Activated CD4-positive, alpha-beta T cell treated with anti-CD3 and anti-CD28 coated beads, Interleukin-2, amount 10 ng/mL, durations not matched to agents 7 days and 5 days (primary cell): ENCODE data around the gene RNF180. TPM values are rescaled to one million over a fixed set of nuclear protein-coding genes. Genes with fewer than 3 reads are reported as not detected.

Experiments used
- CTCF ChIA-PET: fragments of 350-600 bp; sonication (Branson Sonifier 250); formaldehyde crosslinking; loops from one replicate; lab custom pipeline; 2021; ENCODE audit warnings: antibody characterized with exemption; lab: Charles Lee
- POLR2A ChIA-PET: fragments of 350-600 bp; sonication (Branson Sonifier 250); formaldehyde crosslinking; loops from one replicate; lab custom pipeline; 2021; ENCODE audit warnings: antibody characterized with exemption; lab: Charles Lee
- DNase-seq: peaks from one replicate; pipeline ENCODE4 v3.0.0-alpha.2; 2020
- H3K27ac Mint-ChIP-seq: one replicate; pipeline ENCODE4 v1.8.0; 2021; ENCODE audit warnings: mild to moderate bottlenecking, moderate library complexity, mixed read lengths
- H3K27me3 Mint-ChIP-seq: one replicate; pipeline ENCODE4 v1.8.0; 2021; ENCODE audit warnings: mixed read lengths
- H3K36me3 Mint-ChIP-seq: one replicate; pipeline ENCODE4 v1.8.0; 2021; ENCODE audit warnings: low read depth, mixed read lengths
- H3K4me1 Mint-ChIP-seq: one replicate; pipeline ENCODE4 v1.8.0; 2021; ENCODE audit warnings: mixed read lengths
- H3K4me3 Mint-ChIP-seq: one replicate; pipeline ENCODE4 v1.8.0; 2021; ENCODE audit warnings: mild to moderate bottlenecking, moderate library complexity, mixed read lengths
- H3K9me3 Mint-ChIP-seq: one replicate; pipeline ENCODE4 v1.8.0; 2021; ENCODE audit warnings: mixed read lengths
- total RNA-seq, 2 experiments: library from RNA; stranded (reverse); gene quantifications; one replicate each; pipeline ENCODE4 v1.2.3, GENCODE V29; 2021

Gene RNF180
- total RNA-seq = not detected

DNA sequence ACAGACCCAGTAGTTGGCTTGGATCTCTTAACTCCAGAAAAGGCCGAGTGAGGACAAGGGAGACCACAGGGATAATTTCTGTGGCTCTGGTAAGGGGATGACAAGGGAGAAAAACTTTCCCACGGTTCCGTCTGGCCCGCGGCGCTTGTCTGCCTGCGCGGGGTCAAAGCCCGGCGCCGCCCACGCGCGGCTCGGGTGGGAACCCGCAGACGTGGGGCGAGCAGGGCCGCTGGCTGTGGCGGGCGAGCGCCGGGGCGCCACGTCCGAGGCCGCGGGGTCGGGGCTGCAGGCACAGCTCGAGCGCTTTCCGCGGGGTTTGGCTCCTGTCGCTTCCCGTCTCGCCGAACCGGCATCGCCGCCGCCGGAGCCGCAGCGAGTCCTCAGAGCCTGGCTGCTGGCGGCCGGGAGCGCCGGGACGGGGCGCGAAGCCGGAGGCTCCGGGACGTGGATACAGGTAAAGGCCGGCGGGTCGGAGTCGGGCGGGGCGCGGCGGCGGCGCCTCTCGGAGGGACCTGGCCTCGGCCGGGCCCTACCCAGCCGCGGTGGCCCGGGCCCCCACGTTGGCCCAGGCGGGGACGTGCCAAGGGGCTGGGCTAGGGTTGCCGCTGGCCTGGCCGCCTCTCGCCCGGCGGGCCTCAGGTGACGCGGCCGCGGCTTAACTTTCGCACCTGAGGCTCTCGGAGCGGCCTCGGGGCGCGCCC lies at the start of gene RNF180:
Gene RNF180, plus strand, starts transcription at position 344 of the 701 bp plus-strand sequence. CDS start 34,965 bp downstream, outside the sequence.
- H3K36me3 Mint-ChIP-seq = no peaks in the 10 kb centered on the region
- H3K9me3 Mint-ChIP-seq = no peaks in the 10 kb centered on the region
- H3K27me3 Mint-ChIP-seq = peaks cover 36% of the 10 kb centered on the region
- peaks cover 3% of the 10 kb centered on the region for H3K4me1 Mint-ChIP-seq
- POLR2A ChIA-PET = no interaction called here
- H3K27ac Mint-ChIP-seq = no peak within 1 kb of the TSS
- CTCF ChIA-PET = no interaction called here
- DNase-seq = no peak
- H3K4me3 Mint-ChIP-seq = no peak within 1 kb of the TSS

DNA sequence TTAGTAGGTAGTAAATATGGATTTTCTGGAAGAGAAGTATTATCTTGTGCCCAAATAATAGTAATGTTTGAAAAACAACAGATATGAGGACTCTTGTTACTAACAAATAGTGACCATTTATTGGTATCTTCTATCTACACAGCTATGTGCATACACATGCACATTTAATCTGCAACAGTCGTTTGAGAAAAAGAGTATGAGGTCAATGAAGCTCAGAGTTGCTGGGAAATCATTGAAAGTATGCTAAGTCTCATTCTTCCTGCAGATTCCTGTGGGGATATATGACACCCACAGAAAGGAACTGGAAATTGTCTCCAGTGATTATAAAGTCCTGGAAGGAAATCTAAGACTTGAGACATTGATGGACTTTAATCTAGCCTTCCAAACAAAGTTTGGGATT lies 40.1 kb upstream of the RNF180 start:
- POLR2A ChIA-PET = no interaction called here
- Mint-ChIP-seq H3K4me1 (no peaks in the 10 kb centered on the region), H3K27me3 (no peaks in the 10 kb centered on the region)

GRCh38 chr5:64126202-64126741 lies 39.4 kb upstream of the RNF180 start:
- no peak overlapping the region for H3K4me3 Mint-ChIP-seq
- no peaks in the 10 kb centered on the region for H3K9me3 Mint-ChIP-seq
- H3K36me3 Mint-ChIP-seq = no peaks in the 10 kb centered on the region
- H3K4me1 Mint-ChIP-seq = no peaks in the 10 kb centered on the region
- POLR2A ChIA-PET = no interaction called here
- CTCF ChIA-PET = no interaction called here
- no peaks in the 10 kb centered on the region for H3K27me3 Mint-ChIP-seq
- no peak overlapping the region for H3K27ac Mint-ChIP-seq
- no peak for DNase-seq

More for the DNA sequence above, 40.1 kb upstream of the RNF180 start:
- Mint-ChIP-seq H3K9me3 (no peaks in the 10 kb centered on the region), H3K27ac (no peak overlapping the region), H3K36me3 (no peaks in the 10 kb centered on the region), H3K4me3 (no peak overlapping the region)
- DNase-seq = no peak
- CTCF ChIA-PET = no interaction called here

- H3K36me3 Mint-ChIP-seq = no peaks in the 10 kb centered on the region
- DNase-seq = no peak
- ChIA-PET POLR2A (no interaction called here), CTCF (no interaction called here)
- H3K27me3 Mint-ChIP-seq = no peaks in the 10 kb centered on the region
- no peak overlapping the region for H3K4me3 Mint-ChIP-seq
- H3K27ac Mint-ChIP-seq = no peak overlapping the region
- H3K9me3 Mint-ChIP-seq = no peaks in the 10 kb centered on the region
- H3K4me1 Mint-ChIP-seq = no peaks in the 10 kb centered on the region
Measured at GRCh38 chr5:64140018-64140417, 25.6 kb upstream of the RNF180 start.

GRCh38 chr5:64144425-64145215 lies 21.0 kb upstream of the RNF180 start:
- CTCF ChIA-PET = no interaction called here
- Mint-ChIP-seq H3K4me1 (no peaks in the 10 kb centered on the region), H3K4me3 (no peak overlapping the region), H3K27ac (no peak overlapping the region), H3K27me3 (no peaks in the 10 kb centered on the region), H3K9me3 (no peaks in the 10 kb centered on the region), H3K36me3 (no peaks in the 10 kb centered on the region)
- DNase-seq = no peak
- POLR2A ChIA-PET = no interaction called here

DNA sequence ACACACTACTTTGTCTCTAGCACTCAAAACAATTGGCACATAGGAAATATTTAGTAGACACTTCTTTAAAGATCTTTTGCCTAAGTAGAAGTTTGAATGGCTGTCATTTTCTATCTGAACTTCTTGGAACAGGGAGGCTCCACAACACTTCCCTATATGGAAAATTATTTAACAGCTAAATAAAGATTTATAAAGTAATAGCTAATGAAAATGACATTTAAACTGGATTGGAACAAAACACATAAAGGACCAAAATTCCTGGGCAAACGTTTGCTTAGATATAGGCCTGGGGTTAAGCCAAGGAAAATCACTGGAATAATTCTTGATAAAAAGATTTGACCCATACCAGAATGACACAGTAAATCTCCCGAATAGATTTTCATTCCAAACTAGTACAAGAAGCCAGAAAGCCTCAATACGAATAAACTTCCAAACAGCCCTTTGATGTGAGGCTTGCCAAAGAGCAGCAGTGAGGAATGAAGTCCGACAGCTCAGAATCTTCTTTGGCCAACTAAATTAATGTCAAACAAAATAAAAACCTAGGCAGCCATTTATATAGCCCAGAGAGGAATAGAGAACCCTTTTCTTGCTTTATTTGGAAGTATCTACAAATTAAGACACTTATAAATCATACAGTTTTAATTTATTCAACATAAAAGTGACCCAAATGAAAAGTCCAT lies 20.3 kb upstream of the RNF180 start:
- ChIA-PET CTCF (no interaction called here), POLR2A (no interaction called here)
- Mint-ChIP-seq H3K9me3 (no peaks in the 10 kb centered on the region), H3K4me3 (no peak overlapping the region), H3K4me1 (no peaks in the 10 kb centered on the region), H3K27me3 (no peaks in the 10 kb centered on the region), H3K36me3 (no peaks in the 10 kb centered on the region), H3K27ac (no peak overlapping the region)
- DNase-seq = no peak

DNA sequence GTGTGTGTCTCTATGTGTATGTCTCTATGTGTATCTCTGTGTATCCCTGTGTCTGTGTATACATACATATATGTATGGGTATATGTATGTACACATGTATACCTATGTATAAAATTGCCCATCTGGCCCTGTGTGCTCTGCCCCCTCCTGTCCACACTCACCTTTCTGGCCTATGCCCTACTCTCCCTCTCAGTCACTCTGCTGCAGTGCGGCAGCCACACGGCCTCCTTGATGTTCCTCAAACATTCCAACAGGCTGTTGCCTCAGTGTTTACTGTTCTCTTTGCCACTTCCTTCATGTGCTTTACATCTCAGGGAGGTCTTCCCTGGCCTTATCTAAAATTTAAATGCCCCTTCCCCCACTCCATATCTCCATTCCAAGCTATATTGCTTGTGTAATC lies 18.3 kb upstream of the RNF180 start:
- ChIA-PET POLR2A (no interaction called here), CTCF (no interaction called here)
- Mint-ChIP-seq H3K9me3 (no peaks in the 10 kb centered on the region), H3K27me3 (no peaks in the 10 kb centered on the region), H3K4me3 (no peak overlapping the region), H3K4me1 (no peaks in the 10 kb centered on the region), H3K27ac (no peak overlapping the region), H3K36me3 (no peaks in the 10 kb centered on the region)
- DNase-seq = no peak

- Mint-ChIP-seq H3K4me1 (no peaks in the 10 kb centered on the region), H3K27me3 (no peaks in the 10 kb centered on the region), H3K36me3 (no peaks in the 10 kb centered on the region), H3K4me3 (no peak overlapping the region), H3K27ac (no peak overlapping the region), H3K9me3 (no peaks in the 10 kb centered on the region)
- ChIA-PET POLR2A (no interaction called here), CTCF (no interaction called here)
- DNase-seq = no peak
Measured at GRCh38 chr5:64147849-64148441, 17.7 kb upstream of the RNF180 start.

- Mint-ChIP-seq H3K27ac (no peak overlapping the region), H3K9me3 (peaks cover 4% of the 10 kb centered on the region), H3K4me3 (no peak overlapping the region), H3K36me3 (no peaks in the 10 kb centered on the region), H3K27me3 (no peaks in the 10 kb centered on the region), H3K4me1 (no peaks in the 10 kb centered on the region)
- ChIA-PET CTCF (no interaction called here), POLR2A (no interaction called here)
- no peak for DNase-seq
Measured at GRCh38 chr5:64149268-64149667, 16.4 kb upstream of the RNF180 start.

DNA sequence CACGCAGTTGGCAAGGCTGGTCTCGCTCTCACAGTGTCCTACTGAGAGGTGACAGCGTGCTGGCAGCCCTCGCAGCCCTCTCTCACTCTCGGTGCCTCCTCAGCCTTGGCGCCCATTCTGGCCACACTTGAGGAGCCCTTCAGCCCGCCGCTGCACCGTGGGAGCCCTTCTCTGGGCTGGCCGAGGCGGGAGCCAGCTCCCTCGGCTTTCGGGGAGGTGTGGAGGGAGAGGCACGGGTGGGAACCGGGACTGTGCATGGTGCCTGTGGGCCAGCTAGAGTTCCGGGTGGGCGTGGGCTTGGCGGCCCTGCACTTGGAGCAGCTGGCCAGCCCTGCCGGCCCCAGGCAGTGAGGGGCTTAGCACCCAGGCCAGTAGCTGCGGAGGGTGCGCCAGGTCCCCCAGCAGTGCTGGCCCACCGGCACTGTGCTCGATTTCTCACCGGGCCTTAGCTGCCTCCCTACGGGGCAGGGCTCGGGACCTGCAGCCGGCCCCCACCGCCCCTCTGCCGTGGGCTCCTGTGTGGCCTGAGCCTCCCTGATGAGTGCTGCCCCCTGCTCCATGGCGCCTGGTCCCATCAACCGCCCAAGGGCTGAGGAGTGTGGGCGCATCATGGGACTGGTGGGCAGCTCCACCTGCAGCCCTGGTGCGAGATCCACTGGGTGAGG lies 15.7 kb upstream of the RNF180 start:
- no peak overlapping the region for H3K4me3 Mint-ChIP-seq
- no peaks in the 10 kb centered on the region for H3K27me3 Mint-ChIP-seq
- no peak for DNase-seq
- H3K4me1 Mint-ChIP-seq = no peaks in the 10 kb centered on the region
- H3K9me3 Mint-ChIP-seq = peaks cover 4% of the 10 kb centered on the region
- ChIA-PET CTCF (no interaction called here), POLR2A (no interaction called here)
- no peak overlapping the region for H3K27ac Mint-ChIP-seq
- H3K36me3 Mint-ChIP-seq = no peaks in the 10 kb centered on the region

DNA sequence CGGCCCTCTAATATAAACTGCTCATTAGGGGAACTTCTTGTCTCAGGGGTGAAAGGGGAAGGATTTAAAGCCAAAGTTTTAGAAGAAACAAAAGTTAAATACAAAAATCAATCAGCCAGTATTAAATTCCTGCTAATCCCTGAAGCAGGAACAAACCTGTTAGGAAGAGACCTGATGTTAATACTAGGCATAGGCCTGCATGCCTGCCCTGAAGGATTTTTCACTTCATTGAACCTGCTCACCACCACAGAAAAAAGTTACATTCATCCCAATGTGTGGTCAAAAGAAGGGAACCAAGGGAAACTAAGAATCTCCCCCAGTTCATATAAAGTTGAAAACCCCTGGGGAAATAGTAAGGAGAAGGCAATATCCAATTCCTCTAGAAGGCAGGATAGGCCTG lies 9.4 kb upstream of the RNF180 start:
- POLR2A ChIA-PET = no interaction called here
- H3K27ac Mint-ChIP-seq = no peak overlapping the region
- H3K4me1 Mint-ChIP-seq = no peaks in the 10 kb centered on the region
- DNase-seq = no peak
- CTCF ChIA-PET = no interaction called here
- H3K9me3 Mint-ChIP-seq = peaks cover 6% of the 10 kb centered on the region
- no peaks in the 10 kb centered on the region for H3K27me3 Mint-ChIP-seq
- H3K36me3 Mint-ChIP-seq = no peaks in the 10 kb centered on the region
- no peak overlapping the region for H3K4me3 Mint-ChIP-seq

GRCh38 chr5:64158827-64159226 lies 6.8 kb upstream of the RNF180 start:
- H3K27ac Mint-ChIP-seq = no peak overlapping the region
- H3K27me3 Mint-ChIP-seq = peaks cover 4% of the 10 kb centered on the region
- H3K36me3 Mint-ChIP-seq = no peaks in the 10 kb centered on the region
- ChIA-PET CTCF (no interaction called here), POLR2A (no interaction called here)
- H3K4me3 Mint-ChIP-seq = no peak overlapping the region
- H3K9me3 Mint-ChIP-seq = peaks cover 3% of the 10 kb centered on the region
- DNase-seq = no peak
- no peaks in the 10 kb centered on the region for H3K4me1 Mint-ChIP-seq
